H1 (cell line): ENCODE measurements around the gene RABGGTA.

ENCODE experiments used
- CTCF ChIP-seq, 3 experiments: IDR thresholded peaks; 1 replicate in 2 of 3; 2 replicates in 1 of 3; pipeline versions ENCODE4 v1.5.1 to v1.6.1; 2011; ENCODE audit warnings: low read length in 3 of 3, mild to moderate bottlenecking in 3 of 3, inconsistent platforms in 2 of 3, low read depth in 1 of 3, moderate library complexity in 1 of 3; ENCODE audit not compliant: insufficient read depth in 1 of 3; ENCODE audit errors: control extremely low read depth in 1 of 3
- EP300 ChIP-seq, 2 experiments: IDR thresholded peaks; 1 replicate in 1 of 2; 2 replicates in 1 of 2; pipeline ENCODE4 v1.6.1; 2011 to 2012; ENCODE audit warnings: low read depth in 2 of 2, low read length in 2 of 2, mild to moderate bottlenecking in 2 of 2, borderline replicate concordance in 1 of 2, inconsistent platforms in 1 of 2, moderate library complexity in 1 of 2
- HDAC2 ChIP-seq, 2 experiments: fragments of 300-600 bp in 1 of 2; sonication (generic) in 1 of 2; IDR thresholded peaks; 2 replicates each; pipeline ENCODE4 v1.6.1; 2011 to 2012; ENCODE audit warnings: low read depth in 2 of 2, low read length in 2 of 2, mild to moderate bottlenecking in 2 of 2, moderate library complexity in 2 of 2, borderline replicate concordance in 1 of 2, inconsistent platforms in 1 of 2
- POLR2A ChIP-seq, 2 experiments: IDR thresholded peaks; 1 replicate in 1 of 2; 2 replicates in 1 of 2; pipeline ENCODE4 v1.6.1; 2011; ENCODE audit warnings: low read depth in 2 of 2, low read length in 2 of 2, mild to moderate bottlenecking in 2 of 2; ENCODE audit errors: control extremely low read depth in 1 of 2
- POLR2AphosphoS5 ChIP-seq: IDR thresholded peaks from 2 replicates; pipeline ENCODE4 v1.6.1; 2011; ENCODE audit warnings: low read depth, low read length
- RFX5 ChIP-seq: IDR thresholded peaks from 2 replicates; pipeline ENCODE4 v1.6.1; 2011; ENCODE audit warnings: low read depth, low read length, improper control_type of control experiment, borderline replicate concordance
- TBP ChIP-seq: IDR thresholded peaks from 2 replicates; pipeline ENCODE4 v1.6.1; 2011; ENCODE audit warnings: low read depth, low read length, improper control_type of control experiment
- TF ChIP-seq, protein P1 (sequence below): IDR thresholded peaks from 2 replicates; pipeline ENCODE4 v1.6.1; 2012; ENCODE audit warnings: low read length, inconsistent platforms

DNA sequence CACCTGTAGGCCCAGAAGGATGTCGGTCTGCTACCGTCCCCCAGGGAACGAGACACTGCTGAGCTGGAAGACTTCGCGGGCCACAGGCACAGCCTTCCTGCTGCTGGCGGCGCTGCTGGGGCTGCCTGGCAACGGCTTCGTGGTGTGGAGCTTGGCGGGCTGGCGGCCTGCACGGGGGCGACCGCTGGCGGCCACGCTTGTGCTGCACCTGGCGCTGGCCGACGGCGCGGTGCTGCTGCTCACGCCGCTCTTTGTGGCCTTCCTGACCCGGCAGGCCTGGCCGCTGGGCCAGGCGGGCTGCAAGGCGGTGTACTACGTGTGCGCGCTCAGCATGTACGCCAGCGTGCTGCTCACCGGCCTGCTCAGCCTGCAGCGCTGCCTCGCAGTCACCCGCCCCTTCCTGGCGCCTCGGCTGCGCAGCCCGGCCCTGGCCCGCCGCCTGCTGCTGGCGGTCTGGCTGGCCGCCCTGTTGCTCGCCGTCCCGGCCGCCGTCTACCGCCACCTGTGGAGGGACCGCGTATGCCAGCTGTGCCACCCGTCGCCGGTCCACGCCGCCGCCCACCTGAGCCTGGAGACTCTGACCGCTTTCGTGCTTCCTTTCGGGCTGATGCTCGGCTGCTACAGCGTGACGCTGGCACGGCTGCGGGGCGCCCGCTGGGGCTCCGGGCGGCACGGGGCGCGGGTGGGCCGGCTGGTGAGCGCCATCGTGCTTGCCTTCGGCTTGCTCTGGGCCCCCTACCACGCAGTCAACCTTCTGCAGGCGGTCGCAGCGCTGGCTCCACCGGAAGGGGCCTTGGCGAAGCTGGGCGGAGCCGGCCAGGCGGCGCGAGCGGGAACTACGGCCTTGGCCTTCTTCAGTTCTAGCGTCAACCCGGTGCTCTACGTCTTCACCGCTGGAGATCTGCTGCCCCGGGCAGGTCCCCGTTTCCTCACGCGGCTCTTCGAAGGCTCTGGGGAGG is 39.5 kb upstream of the RABGGTA start, which contains the start of gene LTB4R:
- no peak for TF ChIP-seq EP300 (IDR thresholded peaks at IDR 0.05; ENCODE audit: borderline replicate concordance in 1 of 2, low read depth in 2 of 2, low read length in 2 of 2)
- no peak for TF ChIP-seq CTCF (IDR thresholded peaks at IDR 0.05; ENCODE audit: control extremely low read depth in 1 of 3, insufficient read depth in 1 of 3, low read depth in 1 of 3, low read length in 3 of 3)
- no peak for TF ChIP-seq POLR2A (IDR thresholded peaks at IDR 0.05; ENCODE audit: control extremely low read depth in 1 of 2, low read depth in 2 of 2, low read length in 2 of 2)
- TF ChIP-seq RFX5, result no peak
- no peak for TF ChIP-seq TBP
- TF ChIP-seq, protein P1, sequence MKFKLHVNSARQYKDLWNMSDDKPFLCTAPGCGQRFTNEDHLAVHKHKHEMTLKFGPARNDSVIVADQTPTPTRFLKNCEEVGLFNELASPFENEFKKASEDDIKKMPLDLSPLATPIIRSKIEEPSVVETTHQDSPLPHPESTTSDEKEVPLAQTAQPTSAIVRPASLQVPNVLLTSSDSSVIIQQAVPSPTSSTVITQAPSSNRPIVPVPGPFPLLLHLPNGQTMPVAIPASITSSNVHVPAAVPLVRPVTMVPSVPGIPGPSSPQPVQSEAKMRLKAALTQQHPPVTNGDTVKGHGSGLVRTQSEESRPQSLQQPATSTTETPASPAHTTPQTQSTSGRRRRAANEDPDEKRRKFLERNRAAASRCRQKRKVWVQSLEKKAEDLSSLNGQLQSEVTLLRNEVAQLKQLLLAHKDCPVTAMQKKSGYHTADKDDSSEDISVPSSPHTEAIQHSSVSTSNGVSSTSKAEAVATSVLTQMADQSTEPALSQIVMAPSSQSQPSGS, result no peak
- no peak for TF ChIP-seq HDAC2 (IDR thresholded peaks at IDR 0.05; ENCODE audit: borderline replicate concordance in 1 of 2, low read depth in 2 of 2, low read length in 2 of 2)
- no peak for TF ChIP-seq POLR2AphosphoS5
